Pancreas (tissue), 10 donors: ENCODE results near the gene PTX4. TPM values are rescaled to one million over a fixed set of nuclear protein-coding genes. Genes with fewer than 3 reads are reported as not detected.

Experiments
- ATAC-seq, 4 donors: fragments of 200-7000 bp; cut with Tn5 transposase; one replicate each; pipeline versions ENCODE4 v1.8.0 to v1.9.1; 2020; ENCODE audit warnings: mild to moderate bottlenecking in 4 of 4, moderate library complexity in 4 of 4
- DNase-seq, 6 donors: peaks; one replicate each; pipeline ENCODE4 v3.0.0-alpha.2; 2020
- FAIRE-seq: peaks from 2 replicates; lab custom pipeline; 2012; peaks lifted over from hg19 to GRCh38; lab: Jason Lieb, UNC
- H3K27ac ChIP-seq, 4 donors: fragments of 200-600 bp; sonication (generic); 1 replicate in 3 of 4; 2 replicates in 1 of 4; pipeline versions ENCODE4 v1.5.0 to v1.8.0; 2020
- H3K27me3 ChIP-seq, 4 donors: fragments of 200-600 bp; one replicate each; pipeline ENCODE4 v1.8.0; 2021
- H3K36me3 ChIP-seq, 3 donors: fragments of 200-600 bp; sonication (generic) in 1 of 3; one replicate each; pipeline versions ENCODE4 v1.5.0 to v1.8.0; 2020 to 2021
- H3K4me1 ChIP-seq, 3 donors: fragments of 200-600 bp; one replicate each; pipeline ENCODE4 v1.8.0; 2021
- H3K4me3 ChIP-seq, 4 donors: fragments of 200-600 bp; sonication (generic) in 2 of 4; one replicate each; pipeline versions ENCODE4 v1.5.0 to v1.8.0; 2020 to 2021
- H3K9me3 ChIP-seq, 4 donors: fragments of 200-600 bp; one replicate each; pipeline ENCODE4 v1.8.0; 2021
- WGBS, 2 donors: extraction: QIAGEN DNeasy Blood & Tissue Kit; methylation state at CpG; one replicate each; pipeline ENCODE4 v1.1.7; 2013; 5-methylcytosine and 5-hydroxymethylcytosine counted together
- intact Hi-C, 3 donors: fragments of 100-400 bp; cut with DNase I; formaldehyde crosslinking; loops; one replicate each; pipeline versions ENCODE4 v1.11.1 to v1.14.2; 2022
- polyA plus RNA-seq, 2 donors: library from polyadenylated mRNA; stranded (reverse); fragments of 200-250 nt; gene quantifications; one replicate each; pipeline ENCODE4 v1.2.3, GENCODE V29; 2013
- total RNA-seq, 6 donors: library from RNA; stranded (reverse); fragmentation: NEBNext Ultra II Directional in 4 of 6; extraction: Animal tissue kit (Norgen Biotek cat#: 25700) in 4 of 6; gene quantifications; one replicate each; pipeline versions ENCODE4 v1.2.1 to v1.2.4, GENCODE V29; 2021 to 2023
- TF ChIP-seq, protein P1 (sequence below), 4 donors: fragments of 200-600 bp; sonication (generic) in 3 of 4; IDR thresholded peaks; one replicate each; pipeline versions ENCODE4 v1.5.0 to v1.8.0; 2021; ENCODE audit warnings: antibody characterized with exemption in 4 of 4
- donor health status: healthy with polysubstance abuse.
- donor health status: DM: no; HTN: no; CAD: no; lungs with moderate emphysema.
- donor health status: DM: no; HTN: no; CAD: no.
- donor health status: control.
- donor health status: control.
- donor health status: Bipolar disorder and iron deficiency.
- donor health status: DM: yes; HTN: yes; CAD: no.
- donor health status: DM: no; HTN: no; CAD: no.
- donor health status: DM: no; HTN: no; CAD: no.
- donor health status: DM: yes; HTN: yes; CAD: no.

PTX4 gene
- total and polyA plus RNA-seq, 8 donors = not detected

GRCh38 chr16:1496464-1496863 is 7.7 kb upstream of the PTX4 start:
- intact Hi-C loops = no loop called here
- Histone ChIP-seq H3K36me3 (peaks cover 0 to 14% (median 1%) of the 10 kb centered on the region in 3 donors), H3K27me3 (no peaks in the 10 kb centered on the region), H3K4me3 (no peak overlapping the region), H3K4me1 (peaks cover 6 to 12% (median 10%) of the 10 kb centered on the region in 3 donors), H3K9me3 (no peaks in the 10 kb centered on the region), H3K27ac (no peak overlapping the region)
- TF ChIP-seq, protein P1, sequence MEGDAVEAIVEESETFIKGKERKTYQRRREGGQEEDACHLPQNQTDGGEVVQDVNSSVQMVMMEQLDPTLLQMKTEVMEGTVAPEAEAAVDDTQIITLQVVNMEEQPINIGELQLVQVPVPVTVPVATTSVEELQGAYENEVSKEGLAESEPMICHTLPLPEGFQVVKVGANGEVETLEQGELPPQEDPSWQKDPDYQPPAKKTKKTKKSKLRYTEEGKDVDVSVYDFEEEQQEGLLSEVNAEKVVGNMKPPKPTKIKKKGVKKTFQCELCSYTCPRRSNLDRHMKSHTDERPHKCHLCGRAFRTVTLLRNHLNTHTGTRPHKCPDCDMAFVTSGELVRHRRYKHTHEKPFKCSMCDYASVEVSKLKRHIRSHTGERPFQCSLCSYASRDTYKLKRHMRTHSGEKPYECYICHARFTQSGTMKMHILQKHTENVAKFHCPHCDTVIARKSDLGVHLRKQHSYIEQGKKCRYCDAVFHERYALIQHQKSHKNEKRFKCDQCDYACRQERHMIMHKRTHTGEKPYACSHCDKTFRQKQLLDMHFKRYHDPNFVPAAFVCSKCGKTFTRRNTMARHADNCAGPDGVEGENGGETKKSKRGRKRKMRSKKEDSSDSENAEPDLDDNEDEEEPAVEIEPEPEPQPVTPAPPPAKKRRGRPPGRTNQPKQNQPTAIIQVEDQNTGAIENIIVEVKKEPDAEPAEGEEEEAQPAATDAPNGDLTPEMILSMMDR (IDR thresholded peaks at IDR 0.05) = no peak
- no peak for ATAC-seq
- WGBS, 2 donors = 91 to 92% methylated on average over 25 of the region's 25 CpGs
- DNase-seq = no peak
- FAIRE-seq = no peak

GRCh38 chr16:1495889-1496262 is 7.1 kb upstream of the PTX4 start:
- peaks cover 6 to 12% (median 10%) of the 10 kb centered on the region in 3 donors for H3K4me1 ChIP-seq
- WGBS, 2 donors = 90 to 93% methylated on average over 25 of the region's 25 CpGs
- TF ChIP-seq, protein P1 (IDR thresholded peaks at IDR 0.05) = no peak
- no peak overlapping the region for H3K4me3 ChIP-seq
- DNase-seq (peak in 1 of 6 donors; percentile 48), ATAC-seq (no peak), FAIRE-seq (no peak)
- intact Hi-C loops = no loop called here
- peaks cover 0 to 13% (median 0%) of the 10 kb centered on the region in 3 donors for H3K36me3 ChIP-seq
- H3K27me3 ChIP-seq = no peaks in the 10 kb centered on the region
- no peak overlapping the region for H3K27ac ChIP-seq
- no peaks in the 10 kb centered on the region for H3K9me3 ChIP-seq

GRCh38 chr16:1495211-1495888 is 6.6 kb upstream of the PTX4 start:
- Histone ChIP-seq H3K9me3 (no peaks in the 10 kb centered on the region), H3K4me3 (no peak overlapping the region), H3K4me1 (peaks cover 6 to 12% (median 10%) of the 10 kb centered on the region in 3 donors), H3K27me3 (no peaks in the 10 kb centered on the region), H3K27ac (no peak overlapping the region), H3K36me3 (peaks cover 0 to 8% (median 0%) of the 10 kb centered on the region in 3 donors)
- intact Hi-C loops = no loop called here
- no peak for ATAC-seq
- WGBS, 2 donors = 91 to 92% methylated on average over 39 of the region's 39 CpGs
- DNase-seq = no peak
- FAIRE-seq = no peak
- TF ChIP-seq, protein P1 (IDR thresholded peaks at IDR 0.05) = no peak

DNA sequence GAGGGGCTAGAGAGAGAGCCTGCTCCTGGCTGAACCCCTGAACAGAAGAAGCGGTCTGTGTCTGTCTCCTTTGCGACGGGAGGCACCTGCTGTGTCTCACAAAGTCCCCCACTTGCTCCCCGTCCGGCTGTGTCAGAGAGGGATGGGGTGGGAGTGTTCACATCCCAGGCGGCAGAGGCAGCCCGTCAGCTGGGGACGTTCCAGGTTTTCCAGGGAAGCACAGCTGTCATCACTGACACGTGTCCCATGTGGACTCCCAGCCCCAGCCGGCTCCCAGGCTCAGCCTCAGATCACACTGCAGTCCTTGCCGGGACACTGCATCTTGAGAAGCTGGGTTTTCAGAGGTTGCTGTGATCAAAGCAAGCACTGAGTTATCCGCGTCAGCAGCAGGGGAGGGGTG is 6.0 kb upstream of the PTX4 start:
- DNase-seq = no peak
- peaks cover 0 to 1% (median 0%) of the 10 kb centered on the region in 3 donors for H3K36me3 ChIP-seq
- WGBS, 2 donors = 82 to 89% methylated on average over 13 of the region's 13 CpGs
- ATAC-seq = no peak
- H3K27ac ChIP-seq = no peak overlapping the region
- no peak for FAIRE-seq
- TF ChIP-seq, protein P1 (IDR thresholded peaks at IDR 0.05) = no peak
- no peaks in the 10 kb centered on the region for H3K27me3 ChIP-seq
- peak overlapping the region in 1 of 4 donors; percentile 76 for H3K4me3 ChIP-seq
- intact Hi-C loops = no loop called here
- no peaks in the 10 kb centered on the region for H3K9me3 ChIP-seq
- H3K4me1 ChIP-seq = peaks cover 6 to 12% (median 10%) of the 10 kb centered on the region in 3 donors

DNA sequence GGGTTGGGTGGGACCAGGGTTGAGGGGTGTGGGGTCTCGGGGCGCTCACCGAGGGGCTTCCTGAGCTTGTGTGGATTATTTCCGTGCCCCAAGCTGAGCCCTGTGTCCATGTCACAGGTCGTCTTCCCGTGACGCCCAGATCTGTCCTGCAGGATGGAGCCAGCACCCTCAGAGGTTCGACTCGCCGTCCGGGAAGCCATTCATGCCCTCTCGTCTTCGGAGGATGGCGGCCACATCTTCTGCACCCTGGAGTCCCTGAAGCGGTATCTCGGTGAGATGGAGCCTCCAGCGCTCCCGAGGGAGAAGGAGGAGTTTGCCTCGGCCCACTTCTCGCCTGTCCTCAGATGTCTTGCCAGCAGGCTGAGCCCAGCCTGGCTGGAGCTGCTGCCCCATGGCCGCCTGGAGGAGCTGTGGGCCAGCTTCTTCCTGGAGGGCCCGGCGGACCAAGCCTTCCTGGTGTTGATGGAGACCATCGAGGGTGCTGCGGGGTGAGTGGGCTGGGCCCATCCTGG is 5.4 kb upstream of the PTX4 start:
- Histone ChIP-seq H3K4me3 (peak overlapping the region; percentile 37 to 79 (median 73)), H3K4me1 (peaks cover 6 to 12% (median 10%) of the 10 kb centered on the region in 3 donors), H3K36me3 (no peaks in the 10 kb centered on the region), H3K9me3 (no peaks in the 10 kb centered on the region), H3K27me3 (no peaks in the 10 kb centered on the region), H3K27ac (no peak overlapping the region)
- FAIRE-seq (no peak), DNase-seq (peak in 2 of 6 donors; percentile 41 to 77), ATAC-seq (peak in 1 of 4 donors; percentile 13)
- TF ChIP-seq, protein P1 (IDR thresholded peaks at IDR 0.05) = no peak
- WGBS, 2 donors = 28 to 34% methylated on average over 24 to 25 of the region's 25 CpGs
- intact Hi-C loops = no loop called here
